ENCODE measurements around the gene SYT9.

DNA sequence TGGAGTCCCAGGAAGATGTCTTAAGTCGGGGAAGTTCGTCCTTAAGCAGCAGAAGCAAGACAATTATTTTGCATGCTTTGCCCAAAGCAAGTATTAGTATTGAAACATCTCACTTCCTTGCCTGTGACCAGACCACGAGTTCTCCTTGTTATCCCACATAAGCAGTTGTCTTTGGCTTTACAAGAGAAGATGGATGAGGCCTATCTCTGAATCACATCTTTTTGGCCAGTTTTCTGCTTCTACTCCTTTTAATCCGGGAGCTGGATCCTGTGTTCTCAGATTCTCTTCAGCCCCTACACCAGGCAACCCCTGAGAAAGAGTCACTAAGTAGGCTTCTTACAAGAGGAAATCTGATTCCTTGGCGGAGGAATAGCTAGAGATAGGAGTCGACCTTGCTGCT is 2.1 kb downstream of the SYT9 start:
- TF ChIP-seq POLR2A (IDR thresholded peaks at IDR 0.05), result no peak
- TF ChIP-seq, protein P1, sequence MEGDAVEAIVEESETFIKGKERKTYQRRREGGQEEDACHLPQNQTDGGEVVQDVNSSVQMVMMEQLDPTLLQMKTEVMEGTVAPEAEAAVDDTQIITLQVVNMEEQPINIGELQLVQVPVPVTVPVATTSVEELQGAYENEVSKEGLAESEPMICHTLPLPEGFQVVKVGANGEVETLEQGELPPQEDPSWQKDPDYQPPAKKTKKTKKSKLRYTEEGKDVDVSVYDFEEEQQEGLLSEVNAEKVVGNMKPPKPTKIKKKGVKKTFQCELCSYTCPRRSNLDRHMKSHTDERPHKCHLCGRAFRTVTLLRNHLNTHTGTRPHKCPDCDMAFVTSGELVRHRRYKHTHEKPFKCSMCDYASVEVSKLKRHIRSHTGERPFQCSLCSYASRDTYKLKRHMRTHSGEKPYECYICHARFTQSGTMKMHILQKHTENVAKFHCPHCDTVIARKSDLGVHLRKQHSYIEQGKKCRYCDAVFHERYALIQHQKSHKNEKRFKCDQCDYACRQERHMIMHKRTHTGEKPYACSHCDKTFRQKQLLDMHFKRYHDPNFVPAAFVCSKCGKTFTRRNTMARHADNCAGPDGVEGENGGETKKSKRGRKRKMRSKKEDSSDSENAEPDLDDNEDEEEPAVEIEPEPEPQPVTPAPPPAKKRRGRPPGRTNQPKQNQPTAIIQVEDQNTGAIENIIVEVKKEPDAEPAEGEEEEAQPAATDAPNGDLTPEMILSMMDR (IDR thresholded peaks at IDR 0.05), result no peak
